Panc1 (cell line): ENCODE results near the gene PDE10A. TPM values are rescaled to one million over a fixed set of nuclear protein-coding genes. Genes with fewer than 3 reads are reported as not detected.

ENCODE experiments used
- ATAC-seq: fragments of 200-7000 bp; cut with Tn5 transposase; 2 replicates; pipeline ENCODE4 v1.9.1; 2020; ENCODE audit warnings: mild to moderate bottlenecking, moderate library complexity
- BruUV-seq: library from RNA; stranded (reverse); fragments of 400-500 nt; replicated peaks from 2 replicates; lab custom pipeline; 2021; lab: Mats Ljungman, UMichigan
- CTCF ChIA-PET: fragments of 300-600 bp; sonication (Branson Sonifier 250); formaldehyde crosslinking; loops from one replicate; lab custom pipeline; 2022; ENCODE audit warnings: antibody characterized with exemption; lab: Charles Lee
- POLR2A ChIA-PET: fragments of 300-600 bp; sonication (Branson Sonifier 250); formaldehyde crosslinking; loops from one replicate; lab custom pipeline; 2022; ENCODE audit warnings: antibody characterized with exemption; lab: Charles Lee
- DNase-seq: peaks from one replicate; pipeline ENCODE4 v3.0.0-alpha.2; 2010; ENCODE audit warnings: low read depth, low spot score
- H3K27ac ChIP-seq: 2 replicates; pipeline ENCODE4 v1.5.1; 2011; ENCODE audit warnings: mild to moderate bottlenecking, low read length, inconsistent platforms
- H3K27me3 ChIP-seq: fragments of 200-500 bp; sonication (Bioruptor generic); 2 replicates; pipeline ENCODE4 v1.6.0; 2014; ENCODE audit warnings: low read length, inconsistent platforms; ENCODE audit not compliant: control insufficient read depth, insufficient read depth
- H3K36me3 ChIP-seq: fragments of 200-500 bp; sonication (Bioruptor generic); 2 replicates; pipeline ENCODE4 v1.5.1; 2014; ENCODE audit warnings: inconsistent platforms, mild to moderate bottlenecking, low read length, moderate library complexity; ENCODE audit not compliant: control insufficient read depth, insufficient read depth
- H3K4me1 ChIP-seq: 2 replicates; pipeline ENCODE4 v1.5.1; 2011; ENCODE audit warnings: inconsistent platforms, mild to moderate bottlenecking, low read length, moderate library complexity; ENCODE audit not compliant: control insufficient read depth, insufficient read depth
- H3K4me3 ChIP-seq, 2 experiments: 2 replicates each; pipeline ENCODE4 v1.5.1; 2011 to 2012; ENCODE audit warnings: low read depth in 2 of 2, low read length in 2 of 2, mild to moderate bottlenecking in 2 of 2, inconsistent platforms in 1 of 2, moderate library complexity in 1 of 2
- H3K9me3 ChIP-seq: fragments of 200-500 bp; sonication (Bioruptor generic); 2 replicates; pipeline ENCODE4 v1.5.1; 2014; ENCODE audit warnings: low read depth, mild to moderate bottlenecking, inconsistent platforms, low read length, moderate library complexity; ENCODE audit not compliant: control insufficient read depth, insufficient read depth
- POLR2AphosphoS5 ChIP-seq: IDR thresholded peaks from 2 replicates; pipeline ENCODE4 v1.6.1; 2012; ENCODE audit warnings: mild to moderate bottlenecking, low read depth, low read length, moderate library complexity
- SIN3A ChIP-seq: IDR thresholded peaks from 2 replicates; pipeline ENCODE4 v1.6.1; 2012; ENCODE audit warnings: low read depth, mild to moderate bottlenecking, low read length, moderate library complexity, borderline replicate concordance; ENCODE audit not compliant: insufficient read depth
- TCF7L2 ChIP-seq: IDR thresholded peaks from 2 replicates; pipeline ENCODE4 v1.6.1; 2011; ENCODE audit warnings: mild to moderate bottlenecking, low read depth, low read length, inconsistent platforms
- in situ Hi-C: cut with HindIII; loops from 2 replicates; pipeline ENCODE4 v1.10.0; 2016; ENCODE audit warnings: low sequenced_read_pairs, low pct_unique_long_range_greater_than_20kb
- intact Hi-C: fragments of 100-400 bp; cut with micrococcal nuclease; formaldehyde crosslinking; loops from one replicate; pipeline ENCODE4 v1.10.0; 2022; ENCODE audit not compliant: unreplicated experiment
- total RNA-seq: library from RNA; stranded (reverse); gene quantifications from one replicate; pipeline ENCODE4 v1.2.1, GENCODE V29; 2021; ENCODE audit not compliant: unreplicated experiment
- TF ChIP-seq, protein P1 (sequence below), 2 experiments: IDR thresholded peaks; 2 replicates each; pipeline ENCODE4 v1.6.1; 2011 to 2012; ENCODE audit warnings: low read depth in 2 of 2, control low read depth in 1 of 2, low read length in 1 of 2, mild to moderate bottlenecking in 1 of 2, moderate library complexity in 1 of 2; ENCODE audit not compliant: insufficient read depth in 1 of 2
- TF ChIP-seq, protein P2 (sequence below): fragments of 450-650 bp; IDR thresholded peaks from 2 replicates; pipeline ENCODE4 v1.5.1; 2017; ENCODE audit warnings: mild to moderate bottlenecking

PDE10A gene
- total RNA-seq, 1 experiment from 2014 or later: 27.8 TPM

DNA sequence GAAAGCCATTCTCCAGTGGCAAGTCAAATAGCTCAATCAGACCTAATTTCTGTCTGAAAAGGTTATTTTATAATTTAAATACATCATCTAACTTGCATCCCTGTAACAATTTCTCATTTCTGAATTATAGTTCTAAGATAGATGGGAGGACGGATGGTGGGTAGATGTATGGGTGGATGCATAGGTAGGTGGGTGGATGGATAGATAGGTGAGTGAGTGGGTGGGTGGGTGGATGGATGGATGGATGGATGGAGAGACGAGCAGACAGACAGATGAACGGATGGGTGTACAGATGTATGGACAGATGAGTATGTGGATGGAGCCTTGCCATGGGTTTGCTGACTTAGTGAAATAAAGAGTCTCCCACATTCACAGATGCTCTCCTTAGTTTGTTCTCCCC lies 20.0 kb downstream of the PDE10A start:
- no peak overlapping the region for H3K27ac ChIP-seq
- no peaks in the 10 kb centered on the region for H3K27me3 ChIP-seq
- ChIA-PET POLR2A (interaction anchor here (0.5 to 0.7 kb wide), 2 partner anchors 38 to 118 kb away, joined by 4 to 5 read pairs; no protein-coding TSS in a partner anchor), CTCF (no interaction called here)
- TF ChIP-seq, protein P1, sequence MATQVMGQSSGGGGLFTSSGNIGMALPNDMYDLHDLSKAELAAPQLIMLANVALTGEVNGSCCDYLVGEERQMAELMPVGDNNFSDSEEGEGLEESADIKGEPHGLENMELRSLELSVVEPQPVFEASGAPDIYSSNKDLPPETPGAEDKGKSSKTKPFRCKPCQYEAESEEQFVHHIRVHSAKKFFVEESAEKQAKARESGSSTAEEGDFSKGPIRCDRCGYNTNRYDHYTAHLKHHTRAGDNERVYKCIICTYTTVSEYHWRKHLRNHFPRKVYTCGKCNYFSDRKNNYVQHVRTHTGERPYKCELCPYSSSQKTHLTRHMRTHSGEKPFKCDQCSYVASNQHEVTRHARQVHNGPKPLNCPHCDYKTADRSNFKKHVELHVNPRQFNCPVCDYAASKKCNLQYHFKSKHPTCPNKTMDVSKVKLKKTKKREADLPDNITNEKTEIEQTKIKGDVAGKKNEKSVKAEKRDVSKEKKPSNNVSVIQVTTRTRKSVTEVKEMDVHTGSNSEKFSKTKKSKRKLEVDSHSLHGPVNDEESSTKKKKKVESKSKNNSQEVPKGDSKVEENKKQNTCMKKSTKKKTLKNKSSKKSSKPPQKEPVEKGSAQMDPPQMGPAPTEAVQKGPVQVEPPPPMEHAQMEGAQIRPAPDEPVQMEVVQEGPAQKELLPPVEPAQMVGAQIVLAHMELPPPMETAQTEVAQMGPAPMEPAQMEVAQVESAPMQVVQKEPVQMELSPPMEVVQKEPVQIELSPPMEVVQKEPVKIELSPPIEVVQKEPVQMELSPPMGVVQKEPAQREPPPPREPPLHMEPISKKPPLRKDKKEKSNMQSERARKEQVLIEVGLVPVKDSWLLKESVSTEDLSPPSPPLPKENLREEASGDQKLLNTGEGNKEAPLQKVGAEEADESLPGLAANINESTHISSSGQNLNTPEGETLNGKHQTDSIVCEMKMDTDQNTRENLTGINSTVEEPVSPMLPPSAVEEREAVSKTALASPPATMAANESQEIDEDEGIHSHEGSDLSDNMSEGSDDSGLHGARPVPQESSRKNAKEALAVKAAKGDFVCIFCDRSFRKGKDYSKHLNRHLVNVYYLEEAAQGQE (IDR thresholded peaks at IDR 0.05; ENCODE audit: insufficient read depth in 1 of 2, low read depth in 2 of 2, low read length in 1 of 2): no peak
- TF ChIP-seq SIN3A: no peak
- no peak for TF ChIP-seq POLR2AphosphoS5
- TF ChIP-seq TCF7L2: no peak
- TF ChIP-seq, protein P2, sequence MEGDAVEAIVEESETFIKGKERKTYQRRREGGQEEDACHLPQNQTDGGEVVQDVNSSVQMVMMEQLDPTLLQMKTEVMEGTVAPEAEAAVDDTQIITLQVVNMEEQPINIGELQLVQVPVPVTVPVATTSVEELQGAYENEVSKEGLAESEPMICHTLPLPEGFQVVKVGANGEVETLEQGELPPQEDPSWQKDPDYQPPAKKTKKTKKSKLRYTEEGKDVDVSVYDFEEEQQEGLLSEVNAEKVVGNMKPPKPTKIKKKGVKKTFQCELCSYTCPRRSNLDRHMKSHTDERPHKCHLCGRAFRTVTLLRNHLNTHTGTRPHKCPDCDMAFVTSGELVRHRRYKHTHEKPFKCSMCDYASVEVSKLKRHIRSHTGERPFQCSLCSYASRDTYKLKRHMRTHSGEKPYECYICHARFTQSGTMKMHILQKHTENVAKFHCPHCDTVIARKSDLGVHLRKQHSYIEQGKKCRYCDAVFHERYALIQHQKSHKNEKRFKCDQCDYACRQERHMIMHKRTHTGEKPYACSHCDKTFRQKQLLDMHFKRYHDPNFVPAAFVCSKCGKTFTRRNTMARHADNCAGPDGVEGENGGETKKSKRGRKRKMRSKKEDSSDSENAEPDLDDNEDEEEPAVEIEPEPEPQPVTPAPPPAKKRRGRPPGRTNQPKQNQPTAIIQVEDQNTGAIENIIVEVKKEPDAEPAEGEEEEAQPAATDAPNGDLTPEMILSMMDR: no peak
- H3K4me3 ChIP-seq: no peak overlapping the region
- in situ Hi-C loops (no loop called here), intact Hi-C loops (no loop called here)
- BruUV-seq: no TSS peak
- no peak for ATAC-seq
- H3K36me3 ChIP-seq: no peaks in the 10 kb centered on the region
- no peaks in the 10 kb centered on the region for H3K9me3 ChIP-seq
- no peak for DNase-seq
- peaks cover 53% of the 10 kb centered on the region for H3K4me1 ChIP-seq

DNA sequence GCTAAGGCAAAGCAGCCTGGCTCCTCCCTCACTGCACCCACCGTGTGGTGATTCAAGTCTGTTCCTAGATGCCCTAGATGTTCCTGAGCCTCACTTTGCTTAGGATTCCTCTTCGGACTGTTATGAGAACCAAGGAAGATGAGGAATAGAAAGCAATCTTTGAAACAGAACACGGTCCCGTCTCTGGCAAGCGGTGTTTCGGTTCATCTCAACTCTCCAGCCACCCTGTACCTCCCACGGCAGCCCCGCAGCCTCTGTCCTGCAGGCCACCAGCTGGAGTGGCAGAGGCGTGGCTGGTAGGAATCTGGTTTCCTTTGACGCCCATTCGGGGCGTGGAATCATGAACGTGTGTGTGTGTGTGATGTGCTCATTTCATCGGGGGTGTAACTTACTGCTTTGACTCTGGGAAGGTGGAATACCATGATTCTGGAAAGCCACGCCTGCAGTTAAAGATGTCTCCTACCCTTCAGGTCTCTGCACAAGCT lies 21.3 kb downstream of the PDE10A start:
- TF ChIP-seq SIN3A: no peak
- TF ChIP-seq, protein P1 (IDR thresholded peaks at IDR 0.05; ENCODE audit: insufficient read depth in 1 of 2, low read depth in 2 of 2, low read length in 1 of 2): no peak
- no peak for TF ChIP-seq POLR2AphosphoS5
- no peak for TF ChIP-seq TCF7L2
- TF ChIP-seq, protein P2: no peak
- DNase-seq: no peak
- intact Hi-C loops (no loop called here), in situ Hi-C loops (no loop called here)
- Histone ChIP-seq H3K9me3 (no peaks in the 10 kb centered on the region), H3K36me3 (no peaks in the 10 kb centered on the region), H3K27me3 (no peaks in the 10 kb centered on the region), H3K4me3 (peak overlapping the region in 1 of 2 experiments; percentile 15; a peak in 1 of 4 replicates), H3K4me1 (peaks cover 55% of the 10 kb centered on the region), H3K27ac (peak overlapping the region; percentile 62)
- ChIA-PET POLR2A (no interaction called here), CTCF (no interaction called here)
- peak; percentile 79 for ATAC-seq
- no TSS peak for BruUV-seq
